Prostate gland (tissue), 2 donors: ENCODE results near the gene GPRIN3. TPM values are rescaled to one million over a fixed set of nuclear protein-coding genes. Genes with fewer than 3 reads are reported as not detected.
A peak's percentile ranks its signal among the peaks of the same experiment; 100 is the strongest.
"Not testable (repeated sequence)": the region's sequence is repeated elsewhere in the genome, so short reads cannot be mapped to it uniquely, and the experiment has no call there.

Experiments used
- DNase-seq: peaks from one replicate; pipeline ENCODE4 v3.0.0-alpha.2; 2019; ENCODE audit warnings: low spot score
- H3K27ac ChIP-seq, 2 donors: fragments of 200-600 bp; sonication (generic); 2 replicates each; pipeline ENCODE4 v1.5.1; 2017 to 2019
- H3K27me3 ChIP-seq: fragments of 200-600 bp; sonication (generic); replicated peaks from 2 replicates; pipeline ENCODE4 v1.5.1; 2019; ENCODE audit not compliant: insufficient read depth
- H3K36me3 ChIP-seq, 2 donors: fragments of 200-600 bp; sonication (generic); 1 replicate in 1 of 2; 2 replicates in 1 of 2; pipeline versions ENCODE4 v1.5.1 to v1.8.1; 2017 to 2019
- H3K4me1 ChIP-seq: fragments of 200-600 bp; sonication (generic); replicated peaks from 2 replicates; pipeline ENCODE4 v1.5.1; 2019
- H3K4me3 ChIP-seq, 2 donors: fragments of 200-600 bp; sonication (generic); 2 replicates each; pipeline ENCODE4 v1.5.1; 2017 to 2019
- H3K9me3 ChIP-seq: fragments of 200-600 bp; sonication (generic); 2 replicates; pipeline ENCODE4 v1.5.1; 2017
- POLR2A ChIP-seq: fragments of 450-650 bp; IDR thresholded peaks from one replicate; pipeline ENCODE4 v1.6.1; 2016; ENCODE audit warnings: antibody characterized with exemption, mild to moderate bottlenecking
- POLR2AphosphoS5 ChIP-seq: sonication (generic); formaldehyde crosslinking; IDR thresholded peaks from one replicate; pipeline ENCODE4 v1.6.1; 2017; ENCODE audit warnings: antibody characterized with exemption
- WGBS: methylation state at CpG from one replicate; pipeline ENCODE4 v1.1.5; 2018; 5-methylcytosine and 5-hydroxymethylcytosine counted together
- intact Hi-C: fragments of 100-400 bp; cut with DNase I; formaldehyde crosslinking; loops from one replicate; pipeline ENCODE4 v1.14.2; 2022
- total RNA-seq, 2 donors: library from RNA; depleted of rRNA; stranded (reverse); fragments of >200 nt; gene quantifications; one replicate each; pipeline ENCODE4 v1.1.0, GENCODE V29; 2016
- TF ChIP-seq, protein P1 (sequence below), 4 experiments: fragments of 200-600 bp in 2 of 4; fragments of 450-650 bp in 2 of 4; sonication (generic) in 2 of 4; IDR thresholded peaks; 1 replicate in 3 of 4; 2 replicates in 1 of 4; pipeline ENCODE4 v1.5.1; 2016 to 2019; ENCODE audit warnings: antibody characterized with exemption in 4 of 4, mild to moderate bottlenecking in 2 of 4, moderate library complexity in 2 of 4

Gene GPRIN3
- total RNA-seq, 2 donors from 2014 or later = 0.77 to 2.4 TPM

DNA sequence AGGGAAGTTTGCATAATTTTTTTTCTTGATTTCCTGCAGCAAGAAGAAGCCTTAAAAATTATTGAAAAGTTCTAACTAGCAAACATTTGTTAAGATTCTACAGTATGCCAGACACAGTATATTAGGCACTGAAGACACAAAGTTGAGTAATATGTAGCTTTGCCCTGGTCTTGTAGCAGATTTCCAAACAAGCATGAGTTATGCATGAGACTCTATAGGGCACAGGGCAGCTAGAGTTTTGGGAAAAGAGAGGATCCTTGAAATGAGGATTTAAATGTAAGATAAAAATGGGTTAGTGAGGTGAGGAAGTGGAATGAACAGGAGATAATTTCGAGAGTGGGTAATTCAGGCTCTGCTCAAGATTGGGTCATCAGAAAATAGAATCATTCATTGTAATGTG lies 8.6 kb upstream of the GPRIN3 start:
- Histone ChIP-seq H3K9me3 (no peaks in the 10 kb centered on the region), H3K4me3 (no peak overlapping the region), H3K4me1 (no peaks in the 10 kb centered on the region), H3K27ac (no peak overlapping the region), H3K27me3 (no peaks in the 10 kb centered on the region), H3K36me3 (no peaks in the 10 kb centered on the region)
- intact Hi-C loops = no loop called here
- no peak for DNase-seq
- no peak for TF ChIP-seq POLR2AphosphoS5
- WGBS = 83% methylated on average over 1 of the region's 1 CpG

- Histone ChIP-seq H3K9me3 (no peaks in the 10 kb centered on the region), H3K27ac (no peak overlapping the region), H3K27me3 (no peaks in the 10 kb centered on the region), H3K36me3 (no peaks in the 10 kb centered on the region), H3K4me1 (no peaks in the 10 kb centered on the region), H3K4me3 (no peak overlapping the region)
- DNase-seq = no peak
- WGBS = 94% methylated on average over 3 of the region's 3 CpGs
- TF ChIP-seq POLR2A (no peak), POLR2AphosphoS5 (no peak)
- TF ChIP-seq, protein P1, sequence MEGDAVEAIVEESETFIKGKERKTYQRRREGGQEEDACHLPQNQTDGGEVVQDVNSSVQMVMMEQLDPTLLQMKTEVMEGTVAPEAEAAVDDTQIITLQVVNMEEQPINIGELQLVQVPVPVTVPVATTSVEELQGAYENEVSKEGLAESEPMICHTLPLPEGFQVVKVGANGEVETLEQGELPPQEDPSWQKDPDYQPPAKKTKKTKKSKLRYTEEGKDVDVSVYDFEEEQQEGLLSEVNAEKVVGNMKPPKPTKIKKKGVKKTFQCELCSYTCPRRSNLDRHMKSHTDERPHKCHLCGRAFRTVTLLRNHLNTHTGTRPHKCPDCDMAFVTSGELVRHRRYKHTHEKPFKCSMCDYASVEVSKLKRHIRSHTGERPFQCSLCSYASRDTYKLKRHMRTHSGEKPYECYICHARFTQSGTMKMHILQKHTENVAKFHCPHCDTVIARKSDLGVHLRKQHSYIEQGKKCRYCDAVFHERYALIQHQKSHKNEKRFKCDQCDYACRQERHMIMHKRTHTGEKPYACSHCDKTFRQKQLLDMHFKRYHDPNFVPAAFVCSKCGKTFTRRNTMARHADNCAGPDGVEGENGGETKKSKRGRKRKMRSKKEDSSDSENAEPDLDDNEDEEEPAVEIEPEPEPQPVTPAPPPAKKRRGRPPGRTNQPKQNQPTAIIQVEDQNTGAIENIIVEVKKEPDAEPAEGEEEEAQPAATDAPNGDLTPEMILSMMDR (IDR thresholded peaks at IDR 0.05) = no peak
- intact Hi-C loops = no loop called here
Measured at GRCh38 chr4:89314291-89314690, 6.7 kb upstream of the GPRIN3 start.

DNA sequence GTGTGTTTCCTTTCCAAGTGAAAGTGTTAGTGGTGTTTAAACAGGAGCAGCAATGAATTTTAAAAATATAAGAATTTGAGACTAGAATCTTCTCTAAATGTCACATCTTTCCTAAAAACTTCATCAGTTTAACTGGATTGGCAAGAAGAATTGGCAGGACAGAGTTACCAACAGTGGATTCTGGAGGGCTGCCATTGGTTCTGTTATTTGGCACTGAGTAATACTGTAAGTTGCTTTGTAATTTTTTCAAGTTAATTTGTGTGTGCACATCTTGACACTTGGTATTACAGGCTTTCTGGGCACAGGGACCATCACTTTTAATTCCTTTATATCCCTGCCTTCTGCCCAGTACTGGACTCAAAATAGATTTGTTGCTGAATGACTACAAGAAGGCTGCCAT lies 4.5 kb upstream of the GPRIN3 start:
- no peak for TF ChIP-seq POLR2A
- H3K36me3 ChIP-seq = no peaks in the 10 kb centered on the region
- H3K9me3 ChIP-seq = no peaks in the 10 kb centered on the region
- intact Hi-C loops = no loop called here
- no peak overlapping the region for H3K27ac ChIP-seq
- no peaks in the 10 kb centered on the region for H3K4me1 ChIP-seq
- H3K27me3 ChIP-seq = no peaks in the 10 kb centered on the region
- no peak overlapping the region for H3K4me3 ChIP-seq
- no peak for DNase-seq

GRCh38 chr4:89311433-89311832 lies 3.8 kb upstream of the GPRIN3 start:
- H3K27me3 ChIP-seq = no peaks in the 10 kb centered on the region
- no peak for TF ChIP-seq POLR2A
- TF ChIP-seq, protein P1 (IDR thresholded peaks at IDR 0.05) = no peak
- TF ChIP-seq POLR2AphosphoS5 = no peak
- intact Hi-C loops = no loop called here

DNA sequence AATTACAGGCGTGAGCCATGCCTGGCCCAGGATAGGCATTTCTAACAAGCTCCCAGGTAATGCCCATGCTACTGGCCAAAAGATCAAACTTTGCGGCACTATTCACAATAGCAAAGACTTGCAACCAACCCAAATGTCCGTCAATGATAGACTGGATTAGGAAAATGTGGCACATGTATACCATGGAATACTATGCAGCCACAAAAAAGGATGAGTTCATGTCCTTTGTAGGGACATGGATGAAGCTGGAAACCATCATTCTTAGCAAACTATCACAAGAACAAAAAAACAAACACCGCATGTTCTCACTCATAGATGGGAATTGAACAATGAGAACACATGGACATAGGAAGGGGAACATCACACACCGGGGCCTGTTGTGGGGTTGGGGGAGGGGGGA lies 1.6 kb upstream of the GPRIN3 start:
- H3K27me3 ChIP-seq, DNase-seq, H3K27ac ChIP-seq, H3K4me3 ChIP-seq, H3K9me3 ChIP-seq, intact Hi-C loops, H3K36me3 ChIP-seq, H3K4me1 ChIP-seq: not testable (repeated sequence)
- 96% methylated on average over 5 of the region's 5 CpGs for WGBS

More at GRCh38 chr4:89311433-89311832, 3.8 kb upstream of the GPRIN3 start:
- Histone ChIP-seq H3K27ac (no peak overlapping the region), H3K4me3 (no peak overlapping the region), H3K36me3 (no peaks in the 10 kb centered on the region), H3K4me1 (no peaks in the 10 kb centered on the region), H3K9me3 (no peaks in the 10 kb centered on the region)
- no peak for DNase-seq
- 39% methylated on average over 1 of the region's 1 CpG for WGBS

DNA sequence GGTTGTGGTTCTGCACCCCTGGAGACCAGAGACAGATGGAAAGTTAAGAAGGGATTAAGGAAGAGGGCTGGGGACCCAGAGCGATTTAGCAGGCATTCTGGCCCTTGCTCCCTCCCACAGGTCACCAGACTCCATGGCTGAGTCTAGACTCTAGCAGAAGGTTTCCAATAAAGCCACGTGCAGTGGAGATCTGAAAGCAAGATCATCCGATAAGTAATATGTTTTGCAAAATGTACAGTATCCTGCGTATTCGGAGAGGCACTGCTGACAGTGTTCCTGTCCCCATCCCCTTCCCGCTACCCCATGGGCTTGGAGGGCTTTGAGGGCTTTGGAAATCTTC lies 531 bp upstream of the GPRIN3 start:
- intact Hi-C loops = no loop called here
- DNase-seq = no peak
- H3K4me3 ChIP-seq = peak overlapping the region; percentile 42 to 52
- H3K27me3 ChIP-seq = no peaks in the 10 kb centered on the region
- H3K4me1 ChIP-seq = no peaks in the 10 kb centered on the region
- no peak overlapping the region for H3K27ac ChIP-seq
- WGBS = 19% methylated on average over 6 of the region's 6 CpGs
- H3K9me3 ChIP-seq = no peaks in the 10 kb centered on the region
- no peaks in the 10 kb centered on the region for H3K36me3 ChIP-seq
- TF ChIP-seq POLR2A (no peak), POLR2AphosphoS5 (no peak)
- TF ChIP-seq, protein P1 (IDR thresholded peaks at IDR 0.05) = no peak

- Histone ChIP-seq H3K36me3 (no peaks in the 10 kb centered on the region), H3K4me3 (peak overlapping the region; percentile 42 to 52), H3K27me3 (no peaks in the 10 kb centered on the region), H3K27ac (peak overlapping the region; percentile 30 to 41), H3K9me3 (no peaks in the 10 kb centered on the region), H3K4me1 (no peaks in the 10 kb centered on the region)
- intact Hi-C loops = no loop called here
- 12% methylated on average over 6 of the region's 6 CpGs for WGBS
- TF ChIP-seq POLR2A = no peak
- TF ChIP-seq, protein P1 (IDR thresholded peaks at IDR 0.05) = no peak
- no peak for DNase-seq
Measured at GRCh38 chr4:89307178-89307445, 488 bp downstream of the GPRIN3 start.
